KMS-11 (cell line): Measurements from ENCODE around the gene ZNF511.

Experiments
- H2AFZ ChIP-seq: fragments of 200-600 bp; sonication (generic); 2 replicates; pipeline ENCODE4 v1.6.1; 2016; ENCODE audit warnings: antibody characterized with exemption, mixed run types, low read depth
- H3K27ac ChIP-seq: fragments of 200-600 bp; sonication (generic); 2 replicates; pipeline ENCODE4 v1.6.1; 2016; ENCODE audit warnings: mild to moderate bottlenecking, mixed run types
- H3K27me3 ChIP-seq: fragments of 200-600 bp; sonication (generic); 2 replicates; pipeline ENCODE4 v1.6.1; 2017; ENCODE audit warnings: mild to moderate bottlenecking, low read depth, mixed run types, moderate library complexity; ENCODE audit not compliant: insufficient read depth
- H3K36me3 ChIP-seq: fragments of 200-600 bp; sonication (generic); 2 replicates; pipeline ENCODE4 v1.6.1; 2017; ENCODE audit warnings: mild to moderate bottlenecking, mixed run types; ENCODE audit not compliant: insufficient read depth
- H3K4me1 ChIP-seq: fragments of 200-600 bp; sonication (generic); 2 replicates; pipeline ENCODE4 v1.6.1; 2016; ENCODE audit warnings: mild to moderate bottlenecking, low read depth, mixed run types; ENCODE audit not compliant: poor library complexity, severe bottlenecking
- H3K4me2 ChIP-seq: fragments of 200-600 bp; sonication (generic); 2 replicates; pipeline ENCODE4 v1.7.0; 2016; ENCODE audit warnings: mild to moderate bottlenecking, mixed run types
- H3K4me3 ChIP-seq: fragments of 200-600 bp; sonication (generic); IDR thresholded peaks from 2 replicates; pipeline ENCODE4 v1.6.1; 2017; ENCODE audit warnings: low read depth, low read length, mixed read lengths; ENCODE audit not compliant: insufficient read depth
- H3K79me2 ChIP-seq: fragments of 200-600 bp; sonication (generic); 2 replicates; pipeline ENCODE4 v1.6.1; 2016; ENCODE audit warnings: low read depth, mixed run types; ENCODE audit not compliant: insufficient read depth
- H3K9ac ChIP-seq: fragments of 200-600 bp; sonication (generic); 2 replicates; pipeline ENCODE4 v1.6.1; 2016; ENCODE audit warnings: mild to moderate bottlenecking, mixed run types
- H4K20me1 ChIP-seq: fragments of 200-600 bp; sonication (generic); 2 replicates; pipeline ENCODE4 v1.6.1; 2016; ENCODE audit warnings: mild to moderate bottlenecking, mixed run types; ENCODE audit not compliant: insufficient read depth
- TF ChIP-seq, protein P1 (sequence below): fragments of 200-600 bp; sonication (generic); conservative IDR thresholded peaks from 2 replicates; pipeline ENCODE4 v1.6.1; 2017; ENCODE audit warnings: low read depth, mild to moderate bottlenecking, antibody characterized with exemption, low read length, moderate library complexity, mixed read lengths

ZNF511 gene

GRCh38 chr10:133270204-133270603, 38.5 kb upstream of the ZNF511 start:
- TF ChIP-seq, protein P1, sequence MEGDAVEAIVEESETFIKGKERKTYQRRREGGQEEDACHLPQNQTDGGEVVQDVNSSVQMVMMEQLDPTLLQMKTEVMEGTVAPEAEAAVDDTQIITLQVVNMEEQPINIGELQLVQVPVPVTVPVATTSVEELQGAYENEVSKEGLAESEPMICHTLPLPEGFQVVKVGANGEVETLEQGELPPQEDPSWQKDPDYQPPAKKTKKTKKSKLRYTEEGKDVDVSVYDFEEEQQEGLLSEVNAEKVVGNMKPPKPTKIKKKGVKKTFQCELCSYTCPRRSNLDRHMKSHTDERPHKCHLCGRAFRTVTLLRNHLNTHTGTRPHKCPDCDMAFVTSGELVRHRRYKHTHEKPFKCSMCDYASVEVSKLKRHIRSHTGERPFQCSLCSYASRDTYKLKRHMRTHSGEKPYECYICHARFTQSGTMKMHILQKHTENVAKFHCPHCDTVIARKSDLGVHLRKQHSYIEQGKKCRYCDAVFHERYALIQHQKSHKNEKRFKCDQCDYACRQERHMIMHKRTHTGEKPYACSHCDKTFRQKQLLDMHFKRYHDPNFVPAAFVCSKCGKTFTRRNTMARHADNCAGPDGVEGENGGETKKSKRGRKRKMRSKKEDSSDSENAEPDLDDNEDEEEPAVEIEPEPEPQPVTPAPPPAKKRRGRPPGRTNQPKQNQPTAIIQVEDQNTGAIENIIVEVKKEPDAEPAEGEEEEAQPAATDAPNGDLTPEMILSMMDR: no peak

GRCh38 chr10:133270773-133271297, 37.9 kb upstream of the ZNF511 start:
- Histone ChIP-seq H2AFZ (no peak overlapping the region), H3K4me2 (no peak overlapping the region), H4K20me1 (no peaks in the 10 kb centered on the region), H3K9ac (no peak overlapping the region), H3K27ac (no peak overlapping the region), H3K4me3 (no peak overlapping the region), H3K27me3 (no peaks in the 10 kb centered on the region), H3K4me1 (peaks cover 15% of the 10 kb centered on the region), H3K36me3 (no peaks in the 10 kb centered on the region), H3K79me2 (no peaks in the 10 kb centered on the region)
- TF ChIP-seq, protein P1: no peak

More at GRCh38 chr10:133270204-133270603, 38.5 kb upstream of the ZNF511 start:
- H3K27me3 ChIP-seq: no peaks in the 10 kb centered on the region
- no peaks in the 10 kb centered on the region for H3K79me2 ChIP-seq
- H2AFZ ChIP-seq: no peak overlapping the region
- no peaks in the 10 kb centered on the region for H4K20me1 ChIP-seq
- H3K27ac ChIP-seq: no peak overlapping the region
- H3K4me1 ChIP-seq: peaks cover 9% of the 10 kb centered on the region
- H3K4me2 ChIP-seq: no peak overlapping the region
- H3K36me3 ChIP-seq: no peaks in the 10 kb centered on the region
- no peak overlapping the region for H3K9ac ChIP-seq
- no peak overlapping the region for H3K4me3 ChIP-seq

DNA sequence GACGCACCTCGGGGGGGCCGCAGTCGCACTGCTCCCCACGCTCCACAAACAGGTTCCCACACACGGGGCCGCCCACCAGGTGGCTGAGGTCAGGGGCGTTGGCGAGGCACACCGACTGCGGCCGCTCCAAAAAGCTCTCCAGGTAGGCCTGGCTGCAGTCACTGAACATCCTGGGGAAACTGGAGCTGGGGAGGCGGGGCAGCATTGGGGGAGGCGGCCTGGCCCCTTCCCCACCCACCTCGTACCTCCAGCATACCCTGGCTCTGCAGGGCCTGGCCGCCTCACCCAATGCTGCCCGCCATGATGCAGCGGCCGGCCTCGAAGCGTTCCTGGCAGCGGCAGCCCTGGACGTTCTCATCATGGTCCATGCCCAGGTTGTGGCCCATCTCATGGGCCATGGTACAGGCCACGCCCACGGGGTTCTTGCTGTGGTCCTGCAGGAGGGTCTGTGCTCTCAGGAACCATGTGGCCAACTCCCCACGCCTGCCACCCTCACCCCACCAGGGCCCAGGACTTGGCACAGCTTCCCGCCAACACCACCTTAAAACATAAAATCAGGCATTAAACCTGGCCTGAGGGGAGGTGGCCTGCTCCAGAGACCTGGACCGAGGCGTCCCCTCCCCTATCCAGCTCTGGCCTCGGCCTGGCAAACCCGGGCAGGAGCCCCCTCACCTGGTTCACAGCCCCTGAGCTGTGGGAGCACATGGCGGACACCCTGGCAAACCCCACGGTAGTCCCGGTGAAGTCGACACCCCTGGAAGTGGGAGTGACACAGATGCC, 37.0 kb upstream of the ZNF511 start:
- no peak overlapping the region for H3K4me2 ChIP-seq
- TF ChIP-seq, protein P1: no peak
- H4K20me1 ChIP-seq: no peaks in the 10 kb centered on the region
- no peak overlapping the region for H2AFZ ChIP-seq
- no peaks in the 10 kb centered on the region for H3K36me3 ChIP-seq
- peaks cover 22% of the 10 kb centered on the region for H3K4me1 ChIP-seq
- no peak overlapping the region for H3K9ac ChIP-seq
- H3K27me3 ChIP-seq: no peaks in the 10 kb centered on the region
- no peaks in the 10 kb centered on the region for H3K79me2 ChIP-seq
- no peak overlapping the region for H3K27ac ChIP-seq
- no peak overlapping the region for H3K4me3 ChIP-seq

GRCh38 chr10:133272301-133272963, 36.3 kb upstream of the ZNF511 start:
- peaks cover 30% of the 10 kb centered on the region for H3K4me1 ChIP-seq
- H3K4me3 ChIP-seq: no peak overlapping the region
- no peaks in the 10 kb centered on the region for H3K36me3 ChIP-seq
- H3K4me2 ChIP-seq: no peak overlapping the region
- no peaks in the 10 kb centered on the region for H3K27me3 ChIP-seq
- no peak overlapping the region for H3K9ac ChIP-seq
- no peaks in the 10 kb centered on the region for H3K79me2 ChIP-seq
- TF ChIP-seq, protein P1: no peak
- no peaks in the 10 kb centered on the region for H4K20me1 ChIP-seq
- H2AFZ ChIP-seq: no peak overlapping the region
- no peak overlapping the region for H3K27ac ChIP-seq
